HG03460 (cell line): ENCODE measurements around the gene SMCO4.
A peak's percentile ranks its signal among the peaks of the same experiment; 100 is the strongest.

Source experiments
- ATAC-seq: cut with Tn5 transposase; IDR thresholded peaks from one replicate; pipeline ENCODE4 v1.9.1; 2021; ENCODE audit not compliant: unreplicated experiment

The SMCO4 gene

DNA sequence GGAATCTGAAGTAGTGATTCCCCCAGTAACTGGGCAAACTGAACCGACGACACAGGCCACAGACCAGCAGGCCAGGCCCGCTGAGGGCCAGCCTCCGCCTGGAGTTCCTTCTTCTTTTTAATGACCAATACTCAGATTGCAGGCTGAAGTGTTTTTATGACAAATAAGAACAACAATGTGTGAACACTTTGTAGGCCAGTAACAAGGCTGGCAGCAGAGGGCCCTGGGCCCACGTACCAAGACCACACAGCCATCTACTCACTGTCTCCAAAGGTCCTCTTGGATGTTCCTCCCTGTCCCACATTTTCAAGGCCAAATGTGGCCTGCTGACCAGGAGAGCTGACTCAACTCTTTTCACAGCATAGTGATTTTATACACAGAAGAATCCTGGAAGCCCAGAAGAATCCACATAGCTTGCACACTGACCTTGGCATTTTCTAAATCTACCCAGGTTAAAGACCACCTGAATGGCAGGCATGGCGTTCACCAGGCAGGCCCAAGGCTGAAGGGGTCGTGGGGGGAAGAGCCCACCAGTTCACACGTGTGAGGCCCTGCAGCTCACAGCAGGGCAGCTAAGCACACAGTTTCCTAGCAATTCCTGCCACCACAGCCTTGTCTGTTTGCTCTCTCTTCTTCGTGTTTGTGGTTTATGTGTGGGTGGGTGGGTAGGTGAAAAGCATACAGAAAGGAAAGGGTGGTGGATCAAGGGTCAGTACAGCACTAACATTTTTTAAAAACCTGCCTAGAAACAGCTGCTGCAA is 13.3 kb downstream of the SMCO4 start:
- ATAC-seq = peak; percentile 20

- ATAC-seq = no peak
These were observed 14.2 kb downstream of the SMCO4 start for GRCh38 chr11:93528757-93529645.

- ATAC-seq = no peak
These were observed 14.9 kb downstream of the SMCO4 start for GRCh38 chr11:93528252-93528651.

DNA sequence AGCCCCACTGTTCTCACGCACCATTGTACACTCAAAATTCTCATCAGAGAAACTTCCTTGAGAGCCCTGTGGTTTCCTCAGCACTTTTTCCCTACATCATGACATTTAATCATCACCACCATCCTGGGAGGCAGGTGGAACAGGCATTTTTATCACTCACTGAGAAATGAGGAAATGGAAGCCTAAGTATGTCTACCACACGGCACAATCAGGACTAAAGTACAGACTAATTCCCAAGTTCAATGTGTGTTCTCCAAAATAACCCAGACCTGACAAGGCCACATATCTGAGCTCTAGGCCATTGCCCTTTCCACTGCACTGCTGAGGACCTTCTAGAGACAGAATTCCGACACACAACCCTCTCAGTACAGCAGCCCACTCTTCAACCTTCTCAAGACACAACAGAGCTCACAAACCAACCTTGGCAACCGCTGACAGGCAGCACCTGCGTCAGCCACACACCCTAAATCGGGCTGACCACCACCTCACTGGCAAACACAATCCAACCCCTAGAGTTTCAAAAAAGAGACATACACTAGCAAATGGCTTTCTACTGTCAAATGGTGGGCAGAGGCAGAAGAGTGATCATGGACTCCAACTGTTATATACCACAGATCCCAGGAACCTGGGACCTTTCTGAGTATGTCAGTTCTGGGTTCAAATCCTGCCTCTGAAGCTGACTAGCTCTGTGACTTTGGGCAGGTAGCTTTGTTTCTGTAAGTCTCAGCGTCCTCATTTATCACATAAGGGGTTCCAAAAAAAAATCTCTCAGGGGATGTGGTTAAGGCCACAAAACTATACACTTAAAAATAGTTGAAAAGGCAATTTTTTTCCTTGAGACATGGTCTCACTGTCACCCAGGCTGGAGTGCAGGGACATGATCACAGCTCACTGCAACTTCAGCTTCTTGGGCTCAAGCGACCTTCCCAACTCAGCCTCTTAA is 16.3 kb downstream of the SMCO4 start:
- peak; percentile 13 for ATAC-seq

- ATAC-seq = peak; percentile 19
These were observed 16.9 kb downstream of the SMCO4 start for GRCh38 chr11:93526346-93526633.

DNA sequence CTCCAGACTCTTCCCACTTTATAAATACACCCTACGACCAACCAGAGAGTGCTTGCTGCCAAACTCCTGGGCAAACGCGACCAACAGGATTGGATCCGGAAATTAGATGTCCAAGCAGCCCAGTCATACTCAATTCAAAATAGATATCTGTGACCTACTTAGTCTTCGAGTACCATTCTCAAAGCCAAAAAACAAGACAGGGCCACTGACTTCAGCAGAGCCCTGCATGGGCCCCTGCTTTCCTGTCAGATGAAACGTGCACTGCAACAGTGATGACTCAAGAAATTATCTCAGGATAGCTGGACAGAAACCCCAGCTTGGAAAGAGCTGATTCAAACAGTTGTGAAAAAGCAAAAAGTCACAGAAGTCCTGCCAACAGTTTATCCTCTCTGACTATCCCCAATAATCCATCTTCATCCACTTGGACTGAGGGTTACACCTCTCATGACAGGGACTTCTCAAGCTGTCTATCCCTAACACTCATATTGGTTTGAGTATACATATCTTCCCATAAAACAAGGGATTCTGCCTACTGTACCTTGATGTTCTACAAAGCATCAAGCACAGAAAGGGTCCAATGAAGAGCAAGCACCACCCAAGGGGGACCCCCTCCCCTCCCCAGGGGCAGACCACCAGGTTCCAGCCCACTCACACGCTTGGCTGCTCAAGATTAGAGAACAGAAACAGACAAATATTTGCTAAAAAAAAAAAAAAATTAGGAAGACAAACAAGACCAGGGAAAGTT is 17.4 kb downstream of the SMCO4 start:
- peak; percentile 22 for ATAC-seq

- ATAC-seq = no peak
These were observed 18.3 kb downstream of the SMCO4 start for GRCh38 chr11:93524858-93525257.

DNA sequence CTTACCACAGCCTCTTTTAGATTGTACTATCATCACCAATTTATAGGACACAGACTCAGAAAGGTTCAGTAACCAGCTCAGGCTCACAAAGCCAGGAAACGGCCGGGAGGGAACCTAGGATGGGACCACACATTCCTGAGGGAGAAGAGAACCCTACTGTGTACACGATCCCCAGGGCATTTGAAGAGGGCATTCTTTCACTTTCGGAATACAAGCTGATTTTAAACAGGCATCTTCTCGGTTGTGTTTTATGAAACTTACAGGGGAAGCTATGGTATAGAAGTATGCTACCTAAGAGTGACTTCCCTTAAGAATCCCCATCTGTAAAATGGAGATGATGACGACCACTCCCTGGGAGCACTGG is 19.0 kb downstream of the SMCO4 start:
- ATAC-seq = peak; percentile 39

GRCh38 chr11:93520726-93521509 is 22.3 kb downstream of the SMCO4 start:
- no peak for ATAC-seq

DNA sequence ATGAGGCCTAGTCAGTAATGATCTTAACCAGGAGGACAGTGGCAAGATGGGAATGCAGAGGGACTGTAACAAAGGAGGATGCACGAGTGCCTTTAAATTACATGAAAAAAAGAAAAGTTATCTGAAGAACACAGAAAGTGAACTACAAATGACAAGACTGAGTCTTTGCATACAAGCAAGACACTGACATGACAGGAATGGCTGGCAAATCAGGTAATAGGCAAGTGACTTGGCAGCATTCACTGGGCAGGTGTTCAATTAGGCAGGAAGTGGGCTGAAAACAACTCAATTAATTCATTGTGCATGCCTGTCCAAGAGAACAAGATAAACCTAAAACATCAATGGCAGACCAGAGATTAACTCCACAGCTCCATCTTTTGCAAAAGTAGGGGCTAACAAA is 24.0 kb downstream of the SMCO4 start:
- no peak for ATAC-seq

- ATAC-seq = no peak
These were observed 25.1 kb downstream of the SMCO4 start for GRCh38 chr11:93518081-93518480.

DNA sequence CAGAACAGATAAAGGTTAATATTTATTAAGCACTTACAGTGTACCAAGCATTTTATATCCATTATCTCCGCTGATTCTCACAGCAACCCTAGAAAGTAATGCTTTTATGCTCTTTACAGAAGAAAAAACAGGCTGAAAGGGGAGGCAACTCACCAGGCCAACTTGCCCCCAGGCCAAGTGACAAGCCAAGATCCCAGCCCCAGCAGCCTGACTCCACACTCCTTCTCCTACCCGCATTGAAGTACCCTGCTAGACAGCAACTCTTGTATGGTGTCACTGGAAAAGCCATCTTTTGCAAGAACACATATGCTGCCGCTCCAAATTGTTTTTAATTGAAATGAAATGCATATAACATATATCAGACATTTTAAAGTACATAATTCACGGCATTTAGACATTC is 25.6 kb downstream of the SMCO4 start:
- ATAC-seq = no peak

DNA sequence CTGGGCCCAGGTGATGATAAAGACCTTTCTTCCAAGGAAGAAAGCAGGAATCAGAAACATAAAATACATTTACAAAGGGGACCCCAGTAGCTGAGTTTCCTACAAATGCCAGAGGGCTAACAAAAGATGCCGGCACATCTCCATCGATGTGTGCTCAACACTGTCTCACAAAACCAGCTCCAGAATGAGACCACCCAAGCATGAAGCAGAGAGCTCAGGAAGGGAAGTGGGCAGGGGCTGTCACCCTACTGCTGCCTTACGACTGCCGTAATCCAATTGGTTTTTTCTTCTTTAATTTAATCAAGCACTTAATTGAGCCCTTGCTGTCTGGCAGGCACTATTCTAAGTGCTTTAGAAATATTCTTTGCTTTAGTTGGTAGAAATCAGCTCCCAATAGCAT is 26.1 kb downstream of the SMCO4 start:
- ATAC-seq = no peak

DNA sequence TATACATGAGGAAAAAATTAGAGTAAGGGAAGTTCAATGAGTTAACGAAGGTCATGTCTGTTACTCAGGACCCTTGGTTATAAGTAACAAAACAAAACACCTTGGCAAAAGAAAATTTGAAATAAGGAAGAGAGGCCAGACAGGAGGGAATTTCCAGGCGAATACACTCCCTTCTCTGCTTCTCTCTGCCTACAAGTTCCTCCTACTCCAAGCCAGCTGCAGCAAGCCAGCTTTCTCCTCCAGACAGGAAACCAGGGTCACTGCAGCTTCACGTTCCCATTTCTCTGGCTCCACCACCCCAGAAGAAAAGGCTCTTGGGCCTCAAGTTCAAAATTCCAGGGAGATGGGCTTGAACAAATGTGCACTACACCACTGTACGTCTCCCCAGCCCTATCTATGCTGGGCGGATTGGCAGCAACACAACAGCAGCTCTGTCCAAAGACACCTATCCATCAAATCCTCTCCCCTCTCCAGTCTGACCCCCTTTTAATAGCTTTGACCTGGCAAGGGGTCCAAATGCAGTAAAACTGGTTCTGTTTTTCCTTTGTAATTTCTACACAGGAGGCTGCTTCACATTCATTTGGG is 27.7 kb downstream of the SMCO4 start:
- ATAC-seq = no peak

DNA sequence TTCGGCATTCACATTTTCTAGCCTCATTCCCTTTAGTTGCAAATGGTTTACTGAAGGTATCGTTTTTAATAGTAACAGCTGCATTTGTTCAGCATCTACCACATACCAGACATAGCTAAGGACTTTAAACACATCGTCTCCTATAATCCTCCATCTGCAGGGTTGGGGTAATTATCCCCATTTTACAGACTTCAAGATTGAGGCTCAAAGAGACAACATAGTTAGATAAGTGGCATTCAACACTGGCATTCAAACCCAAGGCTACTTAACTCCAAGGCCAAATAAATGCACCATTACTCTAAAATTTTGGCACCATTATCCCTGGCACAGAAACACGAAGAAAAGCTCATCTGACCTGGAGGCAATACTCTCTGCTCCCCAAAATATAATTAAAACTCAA is 28.5 kb downstream of the SMCO4 start:
- ATAC-seq = no peak

GRCh38 chr11:93513772-93514171 is 29.4 kb downstream of the SMCO4 start:
- ATAC-seq = no peak

DNA sequence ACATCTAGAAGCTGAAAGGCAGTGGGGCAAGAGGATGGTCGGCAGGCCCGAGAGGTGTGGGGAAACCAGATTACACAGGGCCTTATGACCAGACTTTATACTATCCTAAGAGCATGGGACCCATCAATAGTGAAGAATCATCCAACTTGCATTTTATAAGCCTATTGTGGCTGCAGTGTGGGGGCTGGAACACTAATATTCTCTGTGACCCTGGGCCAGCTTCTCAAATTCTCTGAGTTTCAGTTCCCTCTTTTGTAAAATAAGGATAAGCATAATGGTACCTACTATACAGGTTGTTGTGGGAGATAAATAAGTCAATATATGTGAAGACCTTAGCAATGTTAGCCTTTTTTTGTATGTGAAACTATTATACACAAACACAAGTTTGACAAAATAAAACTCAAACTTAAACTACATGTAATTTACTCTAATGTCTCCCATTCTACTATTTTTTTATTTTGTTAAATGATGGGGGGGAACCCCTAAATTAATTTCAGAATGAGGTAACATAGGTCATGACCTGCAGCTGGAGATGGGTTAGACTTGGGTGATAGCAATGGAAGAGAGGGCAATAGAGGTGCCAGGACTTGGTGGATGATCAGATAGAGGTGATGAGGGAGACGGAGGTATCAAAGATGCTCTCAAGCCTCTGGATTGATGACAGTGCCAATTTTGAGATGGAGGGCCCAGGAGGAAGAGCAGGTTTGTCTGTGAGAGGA is 30.1 kb downstream of the SMCO4 start:
- peak; percentile 75 for ATAC-seq

GRCh38 chr11:93512073-93512475 is 31.1 kb downstream of the SMCO4 start:
- ATAC-seq = peak; percentile 73
